ENCODE data around the gene TXNDC12. TPM values are rescaled to one million over a fixed set of nuclear protein-coding genes. Genes with fewer than 3 reads are reported as not detected.
A peak's percentile ranks its signal among the peaks of the same experiment; 100 is the strongest.

Gene TXNDC12
- total RNA-seq, 4 donors from 2014 or later = 22.4 to 26.4 (median 25.5) TPM

GRCh38 chr1:52002038-52002917 is 52.7 kb downstream of the TXNDC12 start:
- H3K36me3 ChIP-seq = no peaks in the 10 kb centered on the region
- no peak overlapping the region for H3K4me3 ChIP-seq
- no peak for TF ChIP-seq EP300 (IDR thresholded peaks at IDR 0.05)
- peak; percentile 87 to 91 for TF ChIP-seq CTCF (IDR thresholded peaks at IDR 0.05)
- peaks cover under 1% of the 10 kb centered on the region for H3K4me1 ChIP-seq
- peaks cover 26% of the 10 kb centered on the region for H3K27me3 ChIP-seq
- no peak overlapping the region for H3K27ac ChIP-seq
- H3K9me3 ChIP-seq = no peaks in the 10 kb centered on the region
- 55% methylated on average over 9 of the region's 9 CpGs for WGBS
- DNase-seq (ENCODE audit: low spot score in 2 of 2) = no peak

- Histone ChIP-seq H3K27me3 (peaks cover 10% of the 10 kb centered on the region), H3K27ac (no peak overlapping the region), H3K4me3 (no peak overlapping the region), H3K4me1 (no peaks in the 10 kb centered on the region), H3K9me3 (no peaks in the 10 kb centered on the region), H3K36me3 (no peaks in the 10 kb centered on the region)
- TF ChIP-seq EP300 (IDR thresholded peaks at IDR 0.05) (no peak), CTCF (IDR thresholded peaks at IDR 0.05) (no peak), POLR2A (IDR thresholded peaks at IDR 0.05) (no peak), POLR2AphosphoS5 (IDR thresholded peaks at IDR 0.05) (no peak)
- WGBS = 90% methylated on average over 1 of the region's 1 CpG
- no peak for DNase-seq (ENCODE audit: low spot score in 2 of 2)
Observed at GRCh38 chr1:51998701-51999100, 56.3 kb downstream of the TXNDC12 start.

- Histone ChIP-seq H3K27ac (no peak overlapping the region), H3K4me1 (no peaks in the 10 kb centered on the region), H3K36me3 (no peaks in the 10 kb centered on the region), H3K27me3 (peaks cover 13% of the 10 kb centered on the region), H3K9me3 (no peaks in the 10 kb centered on the region), H3K4me3 (no peak overlapping the region)
- WGBS = 49% methylated on average over 5 of the region's 5 CpGs
- no peak for DNase-seq (ENCODE audit: low spot score in 2 of 2)
- TF ChIP-seq POLR2AphosphoS5 (IDR thresholded peaks at IDR 0.05) = no peak
- TF ChIP-seq CTCF (IDR thresholded peaks at IDR 0.05) = no peak
- TF ChIP-seq EP300 (IDR thresholded peaks at IDR 0.05) = no peak
- TF ChIP-seq POLR2A (IDR thresholded peaks at IDR 0.05) = no peak
Observed at GRCh38 chr1:51997974-51998382, 57.0 kb downstream of the TXNDC12 start.

- TF ChIP-seq EP300 (IDR thresholded peaks at IDR 0.05) (no peak), POLR2AphosphoS5 (IDR thresholded peaks at IDR 0.05) (no peak), CTCF (IDR thresholded peaks at IDR 0.05) (no peak), POLR2A (IDR thresholded peaks at IDR 0.05) (no peak)
- peaks cover 49% of the 10 kb centered on the region for H3K27me3 ChIP-seq
- H3K36me3 ChIP-seq = no peaks in the 10 kb centered on the region
- H3K9me3 ChIP-seq = no peaks in the 10 kb centered on the region
- H3K4me3 ChIP-seq = peak within 1 kb of the TSS; percentile 58
- H3K4me1 ChIP-seq = peaks cover 10% of the 10 kb centered on the region
- H3K27ac ChIP-seq = no peak within 1 kb of the TSS
- 4% methylated on average over 10 of the region's 46 CpGs for WGBS
- peak in 1 of 2 donors; percentile 61 for DNase-seq (ENCODE audit: low spot score in 2 of 2)
Observed at GRCh38 chr1:51990478-51990965, 64.5 kb downstream of the TXNDC12 start, which contains the start of gene RAB3B. Gene RAB3B, minus strand, starts transcription at chr1:51990700. Its CDS starts 13,583 bp downstream, at chr1:51977117.
